Stimulated activated CD4-positive, alpha-beta T cell treated with anti-CD3 and anti-CD28 coated beads, Interleukin-4, amount 100 ng/mL, for 1 hour (primary cell): ENCODE measurements around the gene AZI2.

Experiments used
- DNase-seq: peaks from one replicate; pipeline ENCODE4 v3.0.0-alpha.2; 2020

AZI2 gene

GRCh38 chr3:28348629-28349468 is at the start of gene AZI2, which contains the start of gene ZCWPW2:
AZI2 (minus strand) TSS chr3:28348824; CDS start chr3:28340617, 8,207 bp downstream.
ZCWPW2 (plus strand) TSS chr3:28348721; CDS start chr3:28413069, 64,348 bp downstream.
- DNase-seq, result peak; percentile 91

- DNase-seq, result no peak
These were observed 40.4 kb upstream of the AZI2 start for GRCh38 chr3:28388978-28389377.

GRCh38 chr3:28386049-28386448 is 37.4 kb upstream of the AZI2 start:
- no peak for DNase-seq

GRCh38 chr3:28376424-28376823 is 27.8 kb upstream of the AZI2 start:
- DNase-seq, result no peak

GRCh38 chr3:28349469-28350000 is 911 bp upstream of the AZI2 start:
- DNase-seq, result no peak

GRCh38 chr3:28348265-28348628 is 377 bp downstream of the AZI2 start:
- DNase-seq, result no peak

- no peak for DNase-seq
These were observed 1.0 kb downstream of the AZI2 start for GRCh38 chr3:28347374-28348264.

- DNase-seq, result no peak
These were observed 2.9 kb downstream of the AZI2 start for GRCh38 chr3:28345690-28346089.

- DNase-seq, result no peak
These were observed 5.5 kb downstream of the AZI2 start for GRCh38 chr3:28343144-28343543.

- DNase-seq, result no peak
These were observed 11.4 kb downstream of the AZI2 start for GRCh38 chr3:28337230-28337629.

GRCh38 chr3:28335246-28335645 is 13.4 kb downstream of the AZI2 start:
- DNase-seq, result no peak

- DNase-seq, result no peak
These were observed 14.1 kb downstream of the AZI2 start for GRCh38 chr3:28334552-28334951.

- DNase-seq, result no peak
These were observed 20.2 kb downstream of the AZI2 start for GRCh38 chr3:28328188-28329151.

GRCh38 chr3:28326458-28326926 is 22.1 kb downstream of the AZI2 start:
- DNase-seq, result no peak

- no peak for DNase-seq
These were observed 26.2 kb downstream of the AZI2 start for GRCh38 chr3:28322464-28322863.

- DNase-seq, result no peak
These were observed 27.6 kb downstream of the AZI2 start for GRCh38 chr3:28320981-28321380.

- DNase-seq, result no peak
These were observed 31.1 kb downstream of the AZI2 start for GRCh38 chr3:28317438-28318022.

- DNase-seq, result no peak
These were observed 32.4 kb downstream of the AZI2 start for GRCh38 chr3:28316226-28316625.

GRCh38 chr3:28315711-28316110 is 32.9 kb downstream of the AZI2 start:
- DNase-seq, result no peak

GRCh38 chr3:28308196-28308595 is 40.4 kb downstream of the AZI2 start:
- DNase-seq, result no peak

- no peak for DNase-seq
These were observed 46.9 kb downstream of the AZI2 start for GRCh38 chr3:28301688-28302087.
